ENCODE measurements around the gene CPNE2.

The CPNE2 gene

DNA sequence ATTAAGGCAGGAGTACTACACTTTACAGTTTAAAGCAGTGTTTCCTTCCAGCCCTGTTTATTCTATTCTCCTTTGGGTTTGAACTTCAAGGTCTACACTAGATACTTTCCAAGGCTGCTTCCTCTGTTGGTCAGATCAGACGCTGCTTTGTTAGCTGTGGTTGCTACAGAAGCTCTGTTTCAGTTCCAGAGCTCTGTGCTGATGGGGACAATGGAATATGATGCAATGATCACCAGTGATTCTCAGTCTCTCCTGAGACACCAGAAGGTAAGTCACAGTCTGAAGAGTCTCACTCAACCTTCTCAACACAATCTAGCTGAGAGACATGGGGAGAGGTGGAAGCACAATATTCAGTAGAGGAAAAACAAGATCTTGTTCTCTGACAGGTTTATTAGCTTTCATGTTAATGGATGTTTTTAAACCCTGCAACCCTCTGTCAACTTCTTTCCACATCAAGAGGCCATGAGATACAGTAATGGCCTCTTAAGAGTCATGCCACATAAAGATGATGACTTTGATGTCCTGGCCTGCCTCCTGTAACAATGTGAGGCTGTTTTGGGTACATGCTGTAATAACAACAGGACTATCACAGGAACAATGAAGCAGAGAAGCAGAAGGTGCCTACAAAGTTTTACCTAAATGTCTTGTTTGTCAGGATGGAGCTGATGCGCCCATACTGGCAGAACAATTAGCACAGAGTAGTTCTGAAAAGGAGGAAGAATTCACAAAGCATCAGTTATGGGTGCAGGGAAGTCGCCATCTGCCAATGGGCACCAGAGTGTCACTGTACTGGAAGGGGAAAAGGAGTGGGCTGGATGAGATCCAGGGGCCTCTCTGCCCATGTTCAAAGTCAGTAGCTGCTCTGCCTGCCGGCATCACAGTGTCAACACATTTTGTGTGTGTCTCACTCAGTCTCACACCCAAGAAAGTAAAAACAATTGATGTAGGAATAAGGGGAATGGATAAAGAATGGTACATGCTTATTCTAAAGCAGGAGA is 60.0 kb downstream of the CPNE2 start:
- H3K27ac ChIP-seq (ENCODE audit: low read length), result no peak overlapping the region
- DNase-seq (no peak), ATAC-seq (ENCODE audit: insufficient read depth, low read depth) (no peak)
- no peak overlapping the region for H3K9ac ChIP-seq (ENCODE audit: low read depth, low read length)
- TF ChIP-seq EZH2 (IDR thresholded peaks at IDR 0.05; ENCODE audit: borderline replicate concordance, low read depth, low read length, severe bottlenecking) (no peak), CTCF (IDR thresholded peaks at IDR 0.05; ENCODE audit: borderline replicate concordance, extremely low read depth, low read length, poor library complexity, severe bottlenecking) (no peak)
- no peak overlapping the region for H3K4me2 ChIP-seq (ENCODE audit: insufficient read depth, low read length)
- H3K4me1 ChIP-seq (ENCODE audit: insufficient read depth, low read length), result no peaks in the 10 kb centered on the region
- no peaks in the 10 kb centered on the region for H3K27me3 ChIP-seq (ENCODE audit: insufficient read depth, low read length, poor library complexity)
- no peaks in the 10 kb centered on the region for H3K79me2 ChIP-seq (ENCODE audit: insufficient read depth, low read length)
- no peak overlapping the region for H2AFZ ChIP-seq (ENCODE audit: low read depth, low read length)
- H3K9me3 ChIP-seq (ENCODE audit: insufficient read depth, low read length, severe bottlenecking), result no peaks in the 10 kb centered on the region
- peaks cover 61% of the 10 kb centered on the region for H3K36me3 ChIP-seq (ENCODE audit: insufficient read depth, low read length)
- H3K4me3 ChIP-seq (ENCODE audit: low read depth in 1 of 2, low read length in 2 of 2), result no peak overlapping the region
- no peaks in the 10 kb centered on the region for H4K20me1 ChIP-seq (ENCODE audit: insufficient read depth, low read length)

DNA sequence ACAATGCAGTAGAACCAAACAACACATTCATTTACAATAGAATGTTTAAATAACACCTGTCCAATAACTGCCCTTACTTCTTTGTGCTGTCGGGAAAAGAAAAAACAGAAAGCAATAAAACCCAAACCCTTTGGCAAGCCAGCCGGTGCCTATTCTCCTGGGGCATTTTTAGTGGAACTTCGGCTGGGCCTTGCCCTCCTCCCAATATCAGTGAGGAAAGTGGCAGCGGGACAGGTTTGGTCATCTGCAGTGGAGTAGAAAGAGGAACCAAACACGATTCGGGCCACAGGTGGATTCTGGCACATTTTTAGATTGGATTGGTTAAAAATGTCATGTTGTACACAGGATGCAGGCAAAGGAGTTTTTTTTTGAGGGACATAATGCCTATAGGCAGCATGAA is 61.5 kb downstream of the CPNE2 start:
- H3K4me2 ChIP-seq (ENCODE audit: insufficient read depth, low read length), result no peak overlapping the region
- ATAC-seq (ENCODE audit: insufficient read depth, low read depth) (no peak), DNase-seq (no peak)
- no peak overlapping the region for H3K4me3 ChIP-seq (ENCODE audit: low read depth in 1 of 2, low read length in 2 of 2)
- no peak overlapping the region for H3K9ac ChIP-seq (ENCODE audit: low read depth, low read length)
- no peaks in the 10 kb centered on the region for H3K9me3 ChIP-seq (ENCODE audit: insufficient read depth, low read length, severe bottlenecking)
- no peaks in the 10 kb centered on the region for H4K20me1 ChIP-seq (ENCODE audit: insufficient read depth, low read length)
- no peak overlapping the region for H3K27ac ChIP-seq (ENCODE audit: low read length)
- H3K4me1 ChIP-seq (ENCODE audit: insufficient read depth, low read length), result no peaks in the 10 kb centered on the region
- H2AFZ ChIP-seq (ENCODE audit: low read depth, low read length), result no peak overlapping the region
- TF ChIP-seq CTCF (IDR thresholded peaks at IDR 0.05; ENCODE audit: borderline replicate concordance, extremely low read depth, low read length, poor library complexity, severe bottlenecking) (no peak), EZH2 (IDR thresholded peaks at IDR 0.05; ENCODE audit: borderline replicate concordance, low read depth, low read length, severe bottlenecking) (no peak)
- peaks cover 76% of the 10 kb centered on the region for H3K36me3 ChIP-seq (ENCODE audit: insufficient read depth, low read length)
- no peaks in the 10 kb centered on the region for H3K79me2 ChIP-seq (ENCODE audit: insufficient read depth, low read length)
- H3K27me3 ChIP-seq (ENCODE audit: insufficient read depth, low read length, poor library complexity), result no peaks in the 10 kb centered on the region

- TF ChIP-seq EZH2 (IDR thresholded peaks at IDR 0.05; ENCODE audit: borderline replicate concordance, low read depth, low read length, severe bottlenecking) (no peak), CTCF (IDR thresholded peaks at IDR 0.05; ENCODE audit: borderline replicate concordance, extremely low read depth, low read length, poor library complexity, severe bottlenecking) (no peak)
- H3K9ac ChIP-seq (ENCODE audit: low read depth, low read length), result no peak overlapping the region
- no peaks in the 10 kb centered on the region for H3K27me3 ChIP-seq (ENCODE audit: insufficient read depth, low read length, poor library complexity)
- no peaks in the 10 kb centered on the region for H4K20me1 ChIP-seq (ENCODE audit: insufficient read depth, low read length)
- H3K4me2 ChIP-seq (ENCODE audit: insufficient read depth, low read length), result no peak overlapping the region
- H2AFZ ChIP-seq (ENCODE audit: low read depth, low read length), result no peak overlapping the region
- H3K9me3 ChIP-seq (ENCODE audit: insufficient read depth, low read length, severe bottlenecking), result no peaks in the 10 kb centered on the region
- no peak for ATAC-seq (ENCODE audit: insufficient read depth, low read depth)
- no peaks in the 10 kb centered on the region for H3K4me1 ChIP-seq (ENCODE audit: insufficient read depth, low read length)
- no peak overlapping the region for H3K4me3 ChIP-seq (ENCODE audit: low read depth in 1 of 2, low read length in 2 of 2)
- no peaks in the 10 kb centered on the region for H3K79me2 ChIP-seq (ENCODE audit: insufficient read depth, low read length)
- H3K27ac ChIP-seq (ENCODE audit: low read length), result no peak overlapping the region
- no peak for DNase-seq
- H3K36me3 ChIP-seq (ENCODE audit: insufficient read depth, low read length), result peaks cover 91% of the 10 kb centered on the region
Measured at GRCh38 chr16:57155702-57156350, 63.4 kb downstream of the CPNE2 start.

Data from DND-41 (cell line).